ENCODE measurements around the gene RFLNA.

DNA sequence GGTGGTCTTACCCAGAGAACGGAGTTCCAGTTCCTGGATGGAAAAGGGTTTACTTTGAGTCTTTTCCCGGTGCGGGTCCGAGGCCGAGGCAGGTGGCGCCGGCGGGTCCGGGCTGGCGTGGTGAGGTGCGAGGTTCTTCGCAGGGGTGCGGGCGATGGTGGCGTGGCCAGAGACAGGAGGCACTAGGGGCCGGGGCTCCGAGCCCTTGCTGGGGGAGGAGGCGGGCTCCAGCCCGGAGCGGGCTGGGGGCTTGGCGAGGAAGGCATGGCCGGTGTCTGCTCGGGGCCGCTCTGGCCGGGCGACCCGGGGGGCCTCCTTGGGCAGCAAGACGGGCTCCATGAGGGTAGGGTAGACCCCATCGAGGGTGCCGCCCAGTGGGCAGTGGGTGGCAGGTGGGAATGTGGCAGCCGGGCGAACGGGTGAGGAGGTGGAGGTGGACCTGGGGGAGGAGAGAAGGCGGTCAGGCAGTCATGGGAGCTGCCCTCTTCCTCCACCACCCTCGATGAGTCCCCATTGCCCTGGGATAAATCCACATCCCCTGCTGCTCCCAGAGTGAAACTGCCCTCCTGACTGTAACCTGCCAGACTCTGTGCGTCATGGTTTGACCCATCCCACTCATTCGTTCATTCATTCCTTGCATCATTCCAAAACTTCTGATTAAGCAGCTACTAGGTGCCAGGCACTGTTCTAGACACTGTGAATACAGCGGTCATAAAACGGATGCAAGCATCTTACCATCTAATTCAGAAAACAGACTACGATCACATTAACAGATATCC is 42.0 kb downstream of the RFLNA start:
- TF ChIP-seq POLR2A (IDR thresholded peaks at IDR 0.05; ENCODE audit: low read length) (no peak), GATA1 (IDR thresholded peaks at IDR 0.05; ENCODE audit: low read depth, low read length) (no peak)

Data from erythroblast (primary cell).